HG02798 (cell line): ENCODE data around the gene FAM216B.

Experiments used
- ATAC-seq: cut with Tn5 transposase; IDR thresholded peaks from one replicate; pipeline ENCODE4 v1.9.1; 2021; ENCODE audit warnings: mild to moderate bottlenecking; ENCODE audit not compliant: unreplicated experiment, poor library complexity

FAM216B gene

GRCh38 chr13:42820451-42820850, 39.1 kb downstream of the FAM216B start:
- no peak for ATAC-seq

- ATAC-seq = no peak
These were observed 40.1 kb downstream of the FAM216B start for GRCh38 chr13:42821437-42821836.

- ATAC-seq = no peak
These were observed 51.1 kb downstream of the FAM216B start for GRCh38 chr13:42832341-42833096.

GRCh38 chr13:42834946-42835345, 53.6 kb downstream of the FAM216B start:
- ATAC-seq = no peak

- no peak for ATAC-seq
These were observed 55.7 kb downstream of the FAM216B start for GRCh38 chr13:42836930-42837690.
